ENCODE results near the gene PTPRA.

PTPRA gene

DNA sequence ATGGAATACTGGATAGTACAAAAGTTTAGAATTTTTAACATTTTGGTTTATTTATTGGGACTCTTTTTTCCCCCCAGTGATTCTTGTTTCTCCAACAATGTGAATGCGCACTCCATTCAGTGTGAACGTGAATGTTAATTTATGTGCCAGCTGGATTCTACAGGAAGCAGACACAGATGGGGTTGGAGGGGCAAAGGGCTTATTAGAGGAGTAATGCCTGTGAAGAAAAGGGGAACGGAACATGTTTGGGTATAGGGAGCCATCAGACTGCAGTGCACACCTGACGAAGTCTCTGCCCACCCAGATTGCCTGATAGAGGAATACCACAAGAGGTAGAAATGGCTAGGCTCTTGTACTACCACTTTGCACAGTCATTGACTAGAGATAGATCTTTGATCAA, 48.2 kb downstream of the PTPRA start:
- Histone ChIP-seq H3K4me3 (no peak overlapping the region), H3K27ac (no peak overlapping the region)
- DNase-seq (ENCODE audit: low spot score), result no peak
- TF ChIP-seq, protein P1, sequence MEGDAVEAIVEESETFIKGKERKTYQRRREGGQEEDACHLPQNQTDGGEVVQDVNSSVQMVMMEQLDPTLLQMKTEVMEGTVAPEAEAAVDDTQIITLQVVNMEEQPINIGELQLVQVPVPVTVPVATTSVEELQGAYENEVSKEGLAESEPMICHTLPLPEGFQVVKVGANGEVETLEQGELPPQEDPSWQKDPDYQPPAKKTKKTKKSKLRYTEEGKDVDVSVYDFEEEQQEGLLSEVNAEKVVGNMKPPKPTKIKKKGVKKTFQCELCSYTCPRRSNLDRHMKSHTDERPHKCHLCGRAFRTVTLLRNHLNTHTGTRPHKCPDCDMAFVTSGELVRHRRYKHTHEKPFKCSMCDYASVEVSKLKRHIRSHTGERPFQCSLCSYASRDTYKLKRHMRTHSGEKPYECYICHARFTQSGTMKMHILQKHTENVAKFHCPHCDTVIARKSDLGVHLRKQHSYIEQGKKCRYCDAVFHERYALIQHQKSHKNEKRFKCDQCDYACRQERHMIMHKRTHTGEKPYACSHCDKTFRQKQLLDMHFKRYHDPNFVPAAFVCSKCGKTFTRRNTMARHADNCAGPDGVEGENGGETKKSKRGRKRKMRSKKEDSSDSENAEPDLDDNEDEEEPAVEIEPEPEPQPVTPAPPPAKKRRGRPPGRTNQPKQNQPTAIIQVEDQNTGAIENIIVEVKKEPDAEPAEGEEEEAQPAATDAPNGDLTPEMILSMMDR (IDR thresholded peaks at IDR 0.05), result no peak

DNA sequence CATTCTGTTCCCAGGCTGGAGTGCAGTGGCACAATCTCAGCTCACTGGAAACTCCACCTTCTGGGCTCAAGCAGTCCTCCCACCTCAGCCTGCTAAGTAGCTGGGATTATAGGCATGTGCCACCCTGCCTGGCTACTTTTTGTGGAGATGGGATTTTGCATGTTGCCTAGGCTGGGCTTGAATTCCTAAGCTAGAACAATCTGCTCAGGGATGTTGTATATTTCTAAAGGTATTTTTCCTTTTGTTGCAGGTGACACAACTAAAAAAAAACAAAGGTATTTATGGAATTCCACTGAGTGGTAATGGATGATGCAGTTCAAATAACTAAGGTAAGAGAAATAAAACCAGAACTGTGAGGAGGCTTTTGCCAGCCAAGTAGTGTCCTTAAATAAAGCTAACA, 49.7 kb downstream of the PTPRA start:
- no peak overlapping the region for H3K4me3 ChIP-seq

DNA sequence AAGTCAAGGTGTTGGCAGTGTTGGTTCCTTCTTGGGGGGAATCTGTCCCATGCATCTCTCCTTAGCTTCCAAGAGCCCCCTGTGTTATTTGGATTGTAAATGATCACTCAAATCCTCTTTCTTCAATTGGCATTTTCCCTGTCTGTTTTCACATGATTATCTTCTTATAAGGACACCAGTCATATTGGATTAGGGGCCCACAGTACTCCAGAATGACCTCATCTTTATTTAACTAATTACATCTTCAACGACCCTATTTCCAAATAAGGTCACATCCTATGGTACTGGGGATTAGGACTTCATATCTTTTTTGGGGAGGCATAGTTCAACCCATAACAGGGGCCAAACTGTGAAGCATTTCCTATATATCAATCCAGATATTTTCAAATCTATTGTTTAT, 57.3 kb downstream of the PTPRA start:
- no peak overlapping the region for H3K27ac ChIP-seq
- TF ChIP-seq, protein P1 (IDR thresholded peaks at IDR 0.05), result no peak
- DNase-seq (ENCODE audit: low spot score), result no peak
- H3K4me3 ChIP-seq, result no peak overlapping the region

More for the DNA sequence above, 49.7 kb downstream of the PTPRA start:
- H3K27ac ChIP-seq, result no peak overlapping the region
- TF ChIP-seq, protein P1 (IDR thresholded peaks at IDR 0.05), result no peak
- DNase-seq (ENCODE audit: low spot score), result no peak

DNA sequence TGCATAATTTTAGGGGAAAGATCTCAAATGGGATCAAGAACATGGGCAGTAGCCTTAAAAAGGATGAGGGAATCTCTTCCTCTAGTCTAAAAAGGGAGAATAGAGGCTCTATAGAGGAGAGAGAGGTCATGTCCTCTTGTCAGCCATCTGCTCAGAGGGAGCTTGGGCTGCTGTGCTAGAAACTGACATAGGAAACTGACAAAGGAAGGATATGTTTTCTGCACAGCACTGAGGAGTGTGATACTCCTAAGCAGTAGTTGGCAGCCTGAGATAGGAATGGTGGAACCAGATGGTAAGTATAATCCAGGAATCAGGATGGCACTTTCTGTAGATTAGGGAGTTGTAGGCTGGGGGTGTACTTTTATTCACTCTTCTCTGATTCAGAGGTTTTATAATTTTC, 59.2 kb downstream of the PTPRA start:
- no peak overlapping the region for H3K27ac ChIP-seq
- no peak overlapping the region for H3K4me3 ChIP-seq
- TF ChIP-seq, protein P1 (IDR thresholded peaks at IDR 0.05), result no peak
- no peak for DNase-seq (ENCODE audit: low spot score)

DNA sequence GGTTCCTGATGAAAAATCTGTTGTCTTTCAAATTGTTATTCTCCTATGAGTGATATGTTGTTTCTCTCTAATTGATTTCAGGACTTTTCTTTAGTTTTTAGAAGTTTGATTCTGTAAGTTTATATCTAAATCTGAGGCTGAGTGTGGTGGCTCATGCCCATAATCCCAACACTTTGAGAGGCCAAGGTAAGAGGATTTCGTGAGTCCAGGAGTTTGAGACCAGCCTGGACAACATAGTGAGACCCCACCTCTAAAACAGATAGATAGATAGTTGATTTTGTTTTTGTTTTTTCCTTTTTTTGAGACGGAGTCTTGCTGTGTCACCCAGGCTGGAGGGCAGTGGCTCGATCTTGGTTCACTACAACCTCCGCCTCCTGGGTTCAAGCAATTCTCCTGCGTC, 64.6 kb downstream of the PTPRA start:
- no peak overlapping the region for H3K27ac ChIP-seq
- DNase-seq (ENCODE audit: low spot score), result no peak
- no peak overlapping the region for H3K4me3 ChIP-seq
- TF ChIP-seq, protein P1 (IDR thresholded peaks at IDR 0.05), result no peak

DNA sequence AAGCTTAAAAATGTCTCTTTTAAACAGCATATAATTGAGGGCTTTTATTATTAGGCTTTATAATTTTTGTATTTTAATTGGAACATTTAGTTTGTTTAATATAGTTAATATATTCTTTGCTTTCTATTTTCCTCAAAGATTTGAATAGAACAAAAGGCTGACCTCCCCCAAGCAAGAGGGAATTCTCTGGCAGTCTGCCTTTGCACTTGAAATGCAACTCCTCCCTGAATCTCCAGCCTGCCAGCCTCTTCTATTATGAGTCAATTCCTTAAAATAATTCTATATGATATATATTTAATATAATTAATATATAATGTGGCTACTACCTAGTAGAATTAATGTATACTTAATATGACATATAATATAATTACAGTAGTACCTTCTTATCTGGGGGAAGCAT, 69.2 kb downstream of the PTPRA start:
- no peak overlapping the region for H3K27ac ChIP-seq
- no peak overlapping the region for H3K4me3 ChIP-seq
- DNase-seq (ENCODE audit: low spot score), result no peak
- TF ChIP-seq, protein P1 (IDR thresholded peaks at IDR 0.05), result no peak

DNA sequence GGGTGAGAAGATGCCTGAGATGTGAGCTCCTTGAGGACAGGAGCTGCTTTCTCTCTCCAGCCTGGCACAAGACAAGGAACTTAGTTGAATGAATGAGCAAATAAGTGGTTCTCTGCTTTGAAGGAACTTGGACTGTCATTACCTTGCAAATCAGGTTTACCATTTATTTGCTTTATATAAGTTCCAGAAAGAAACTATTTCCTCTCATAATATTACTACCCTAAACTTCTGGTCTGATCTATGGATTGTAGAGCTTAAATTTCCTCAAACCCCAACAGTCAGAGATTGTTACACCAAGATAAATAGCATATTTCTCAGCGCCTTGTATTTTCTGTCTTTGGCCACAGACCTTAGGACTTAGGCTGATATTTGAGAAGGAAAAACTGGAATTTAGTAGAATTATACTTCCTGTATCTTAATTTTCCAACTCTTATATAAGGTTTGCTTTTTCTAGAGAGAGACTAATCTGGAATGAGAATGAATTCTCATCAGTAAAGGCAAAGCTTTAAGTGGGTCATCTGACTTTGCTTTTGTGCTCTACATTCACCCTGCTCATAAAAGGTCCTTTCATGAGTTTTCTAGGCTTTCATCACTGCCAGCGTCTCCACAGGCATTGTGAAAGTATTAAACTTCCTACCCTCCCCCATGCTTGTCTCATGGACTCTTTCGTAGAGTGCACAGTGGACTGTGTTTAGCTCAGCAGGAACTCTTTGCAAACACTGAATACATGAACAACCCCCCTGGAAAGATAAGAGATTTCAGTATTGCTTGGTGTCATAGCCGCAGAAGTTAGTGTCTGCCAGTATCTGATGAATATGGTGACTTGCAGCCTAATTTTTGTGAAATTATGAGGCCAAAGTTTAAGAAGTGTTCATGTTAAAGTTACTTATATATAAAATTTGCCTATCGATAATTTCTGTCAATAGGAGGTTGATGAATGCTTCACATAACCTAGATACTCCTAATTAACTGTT, 74.0 kb downstream of the PTPRA start:
- H3K27ac ChIP-seq, result no peak overlapping the region
- H3K4me3 ChIP-seq, result no peak overlapping the region
- no peak for DNase-seq (ENCODE audit: low spot score)
- TF ChIP-seq, protein P1 (IDR thresholded peaks at IDR 0.05), result no peak

All from coronary artery (tissue), 2 donors.